Naive thymus-derived CD4-positive, alpha-beta T cell (primary cell): ENCODE results near the gene UBE3D. TPM values are rescaled to one million over a fixed set of nuclear protein-coding genes. Genes with fewer than 3 reads are reported as not detected.
"Not testable (repeated sequence)": the region's sequence is repeated elsewhere in the genome, so short reads cannot be mapped to it uniquely, and the experiment has no call there.

Source experiments
- ATAC-seq: fragments of 150-1000 bp; cut with Tn5 transposase; 2 replicates; pipeline ENCODE4 v1.10.0; 2021; ENCODE audit warnings: mild to moderate bottlenecking, moderate library complexity
- CTCF ChIA-PET: fragments of 350-600 bp; sonication (Branson Sonifier 250); formaldehyde crosslinking; loops from one replicate; lab custom pipeline; 2021; ENCODE audit warnings: antibody characterized with exemption; lab: Charles Lee
- POLR2A ChIA-PET: fragments of 350-600 bp; sonication (Branson Sonifier 250); formaldehyde crosslinking; loops from one replicate; lab custom pipeline; 2021; ENCODE audit warnings: antibody characterized with exemption, inconsistent platforms; lab: Charles Lee
- DNase-seq, 9 donors: peaks; one replicate each; pipeline versions ENCODE4 v3.0.0 to v3.0.0-alpha.2; 2020 to 2022; ENCODE audit warnings: mixed read lengths in 1 of 9
- H3K27ac ChIP-seq: one replicate; pipeline ENCODE4 v1.7.0; 2013; ENCODE audit warnings: mild to moderate bottlenecking, low read depth, low read length, moderate library complexity
- H3K27me3 ChIP-seq, 2 donors: one replicate each; pipeline ENCODE4 v1.7.0; 2013; ENCODE audit warnings: low read length in 2 of 2, mild to moderate bottlenecking in 2 of 2, moderate library complexity in 2 of 2; ENCODE audit not compliant: control insufficient read depth in 2 of 2, insufficient read depth in 2 of 2
- H3K36me3 ChIP-seq, 3 experiments: 1 replicate in 2 of 3; 2 replicates in 1 of 3; pipeline ENCODE4 v1.7.0; 2013; ENCODE audit warnings: low read length in 3 of 3, mild to moderate bottlenecking in 3 of 3, moderate library complexity in 1 of 3; ENCODE audit not compliant: insufficient read depth in 3 of 3, control insufficient read depth in 2 of 3
- H3K4me1 ChIP-seq, 2 donors: one replicate each; pipeline ENCODE4 v1.7.0; 2013; ENCODE audit warnings: low read length in 2 of 2, mild to moderate bottlenecking in 2 of 2, moderate library complexity in 1 of 2; ENCODE audit not compliant: control insufficient read depth in 2 of 2, insufficient read depth in 2 of 2
- H3K4me3 ChIP-seq: 2 replicates; pipeline ENCODE4 v1.7.0; 2013; ENCODE audit warnings: mild to moderate bottlenecking, low read length
- H3K9me3 ChIP-seq, 3 experiments: 1 replicate in 2 of 3; 2 replicates in 1 of 3; pipeline ENCODE4 v1.7.0; 2013; ENCODE audit warnings: low read length in 3 of 3; ENCODE audit not compliant: control insufficient read depth in 2 of 3
- H3K27ac Mint-ChIP-seq, 9 donors: one replicate each; pipeline ENCODE4 v1.8.0; 2020 to 2022; ENCODE audit warnings: mixed read lengths in 9 of 9, mild to moderate bottlenecking in 8 of 9, moderate library complexity in 5 of 9, inconsistent platforms in 2 of 9
- H3K27me3 Mint-ChIP-seq, 5 donors: one replicate each; pipeline ENCODE4 v1.8.0; 2021 to 2022; ENCODE audit warnings: mixed read lengths in 5 of 5, mild to moderate bottlenecking in 1 of 5
- H3K36me3 Mint-ChIP-seq, 5 donors: one replicate each; pipeline ENCODE4 v1.8.0; 2020 to 2022; ENCODE audit warnings: mixed read lengths in 5 of 5, mild to moderate bottlenecking in 3 of 5, inconsistent platforms in 1 of 5
- H3K4me1 Mint-ChIP-seq, 7 donors: one replicate each; pipeline ENCODE4 v1.8.0; 2020 to 2022; ENCODE audit warnings: mixed read lengths in 7 of 7, mild to moderate bottlenecking in 3 of 7, inconsistent platforms in 1 of 7
- H3K4me3 Mint-ChIP-seq, 10 donors: one replicate each; pipeline ENCODE4 v1.8.0; 2020 to 2022; ENCODE audit warnings: mild to moderate bottlenecking in 10 of 10, mixed read lengths in 10 of 10, moderate library complexity in 6 of 10, inconsistent platforms in 2 of 10
- H3K9me3 Mint-ChIP-seq, 11 donors: one replicate each; pipeline ENCODE4 v1.8.0; 2020 to 2022; ENCODE audit warnings: mixed read lengths in 11 of 11, mild to moderate bottlenecking in 4 of 11, inconsistent platforms in 1 of 11, moderate library complexity in 1 of 11
- intact Hi-C, 2 donors: fragments of 100-400 bp; cut with micrococcal nuclease; formaldehyde crosslinking; loops; one replicate each; pipeline ENCODE4 v1.15.1; 2023
- polyA plus RNA-seq, 2 donors: library from polyadenylated mRNA; unstranded; fragments of 300-500 nt; fragmentation: Illumina TruSeq; gene quantifications; one replicate each; pipeline ENCODE4 v1.2.3, GENCODE V29; 2021
- total RNA-seq, 6 experiments: library from RNA in 5 of 6; stranded (reverse) in 5 of 6; gene quantifications; 1 replicate in 5 of 6; 2 replicates in 1 of 6; pipeline ENCODE4 v1.2.3 and lab custom pipeline; 2021 to 2026

The UBE3D gene
- total and polyA plus RNA-seq, 7 experiments from 2014 or later: 5.8 to 9.3 (median 7.4) TPM

DNA sequence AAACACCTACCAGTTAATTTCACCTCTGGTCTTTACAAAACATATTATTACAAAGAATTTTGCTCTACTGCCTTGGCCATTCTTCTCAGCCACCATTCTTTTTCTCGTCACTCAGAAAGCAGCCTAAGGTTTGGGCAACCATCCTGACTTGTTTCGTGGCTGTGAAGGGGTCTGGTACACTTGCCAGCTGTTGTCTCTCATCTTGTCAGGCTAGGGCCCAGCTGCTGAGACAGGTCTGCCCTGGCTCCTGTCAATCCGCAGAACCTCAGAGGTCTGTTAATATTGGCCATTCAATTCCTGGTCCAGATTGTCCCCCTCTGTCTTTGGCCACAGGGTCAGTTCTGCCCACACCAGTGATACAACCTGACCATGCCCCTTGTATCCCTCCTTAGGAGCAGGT is 197.7 kb downstream of the UBE3D start:
- no peak for DNase-seq
- no peak overlapping the region for H3K27ac Mint-ChIP-seq
- H3K4me3 ChIP-seq: no peak overlapping the region
- no peak for ATAC-seq
- no peak overlapping the region for H3K27ac ChIP-seq
- no peaks in the 10 kb centered on the region for H3K36me3 ChIP-seq
- no peak overlapping the region for H3K4me3 Mint-ChIP-seq
- H3K36me3 Mint-ChIP-seq: no peaks in the 10 kb centered on the region
- H3K9me3 Mint-ChIP-seq: peaks cover 0 to 5% (median 2%) of the 10 kb centered on the region in 11 donors
- no peaks in the 10 kb centered on the region for H3K27me3 Mint-ChIP-seq
- no peaks in the 10 kb centered on the region for H3K4me1 ChIP-seq
- intact Hi-C loops: no loop called here
- no peaks in the 10 kb centered on the region for H3K27me3 ChIP-seq
- H3K9me3 ChIP-seq: no peaks in the 10 kb centered on the region
- CTCF ChIA-PET: no interaction called here
- H3K4me1 Mint-ChIP-seq: no peaks in the 10 kb centered on the region
- POLR2A ChIA-PET: no interaction called here

GRCh38 chr6:82866446-82866845 is 199.2 kb downstream of the UBE3D start:
- Histone ChIP-seq H3K27ac (no peak overlapping the region), H3K36me3 (no peaks in the 10 kb centered on the region), H3K4me1 (no peaks in the 10 kb centered on the region), H3K9me3 (no peaks in the 10 kb centered on the region), H3K27me3 (no peaks in the 10 kb centered on the region), H3K4me3 (no peak overlapping the region)
- Mint-ChIP-seq H3K27ac (no peak overlapping the region), H3K36me3 (no peaks in the 10 kb centered on the region), H3K27me3 (no peaks in the 10 kb centered on the region), H3K4me1 (no peaks in the 10 kb centered on the region), H3K4me3 (no peak overlapping the region), H3K9me3 (peaks cover 0 to 5% (median 2%) of the 10 kb centered on the region in 11 donors)
- POLR2A ChIA-PET: no interaction called here
- DNase-seq (no peak), ATAC-seq (no peak)
- CTCF ChIA-PET: no interaction called here
- intact Hi-C loops: no loop called here

- Mint-ChIP-seq H3K27ac (no peak overlapping the region), H3K4me3 (no peak overlapping the region), H3K27me3 (no peaks in the 10 kb centered on the region), H3K4me1 (no peaks in the 10 kb centered on the region), H3K9me3 (peaks cover 0 to 5% (median 2%) of the 10 kb centered on the region in 11 donors), H3K36me3 (no peaks in the 10 kb centered on the region)
- H3K36me3 ChIP-seq: no peaks in the 10 kb centered on the region
- intact Hi-C loops: no loop called here
- no peaks in the 10 kb centered on the region for H3K9me3 ChIP-seq
- H3K4me3 ChIP-seq: no peak overlapping the region
- no peaks in the 10 kb centered on the region for H3K27me3 ChIP-seq
- ATAC-seq (no peak), DNase-seq (no peak)
- H3K27ac ChIP-seq: no peak overlapping the region
- no peaks in the 10 kb centered on the region for H3K4me1 ChIP-seq
- ChIA-PET POLR2A (no interaction called here), CTCF (no interaction called here)
These were observed 200.2 kb downstream of the UBE3D start for GRCh38 chr6:82865461-82865860.

GRCh38 chr6:82863781-82864180 is 201.9 kb downstream of the UBE3D start:
- no peaks in the 10 kb centered on the region for H3K4me1 ChIP-seq
- H3K36me3 ChIP-seq: no peaks in the 10 kb centered on the region
- no peak overlapping the region for H3K27ac Mint-ChIP-seq
- no peaks in the 10 kb centered on the region for H3K4me1 Mint-ChIP-seq
- H3K9me3 Mint-ChIP-seq: peaks cover 0 to 8% (median 2%) of the 10 kb centered on the region in 11 donors
- no peak overlapping the region for H3K4me3 Mint-ChIP-seq
- ChIA-PET CTCF (no interaction called here), POLR2A (no interaction called here)
- intact Hi-C loops: no loop called here
- H3K27me3 ChIP-seq: no peaks in the 10 kb centered on the region
- H3K4me3 ChIP-seq: no peak overlapping the region
- H3K27me3 Mint-ChIP-seq: no peaks in the 10 kb centered on the region
- ATAC-seq (no peak), DNase-seq (no peak)
- H3K9me3 ChIP-seq: no peaks in the 10 kb centered on the region
- H3K27ac ChIP-seq: no peak overlapping the region
- no peaks in the 10 kb centered on the region for H3K36me3 Mint-ChIP-seq

DNA sequence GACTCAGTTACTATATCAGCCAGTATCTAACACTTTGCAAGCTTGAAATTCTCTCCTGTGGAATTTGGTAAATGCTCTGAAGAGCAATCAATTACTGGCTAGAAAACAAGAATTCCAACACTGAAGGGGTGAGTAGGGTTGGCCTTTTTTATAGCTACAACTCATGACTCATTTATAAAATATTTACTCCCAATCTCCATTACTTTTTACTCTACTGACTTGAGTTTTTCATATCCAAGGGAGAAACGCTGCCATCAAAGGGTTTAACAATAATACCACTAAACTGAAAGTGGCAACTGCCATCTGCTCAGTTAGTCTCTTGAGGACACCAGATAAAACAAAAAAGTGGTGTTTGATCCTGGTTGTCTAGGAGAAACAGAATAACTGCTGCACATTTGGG is 203.1 kb downstream of the UBE3D start:
- ChIA-PET POLR2A (no interaction called here), CTCF (no interaction called here)
- Mint-ChIP-seq H3K4me1 (no peaks in the 10 kb centered on the region), H3K9me3 (peaks cover 0 to 8% (median 2%) of the 10 kb centered on the region in 11 donors), H3K36me3 (no peaks in the 10 kb centered on the region), H3K27me3 (no peaks in the 10 kb centered on the region), H3K4me3 (no peak overlapping the region), H3K27ac (no peak overlapping the region)
- no peak for DNase-seq
- no peaks in the 10 kb centered on the region for H3K36me3 ChIP-seq
- no peak for ATAC-seq
- no peaks in the 10 kb centered on the region for H3K9me3 ChIP-seq
- H3K27me3 ChIP-seq: no peaks in the 10 kb centered on the region
- H3K4me3 ChIP-seq: no peak overlapping the region
- H3K4me1 ChIP-seq: no peaks in the 10 kb centered on the region
- intact Hi-C loops: no loop called here
- no peak overlapping the region for H3K27ac ChIP-seq

DNA sequence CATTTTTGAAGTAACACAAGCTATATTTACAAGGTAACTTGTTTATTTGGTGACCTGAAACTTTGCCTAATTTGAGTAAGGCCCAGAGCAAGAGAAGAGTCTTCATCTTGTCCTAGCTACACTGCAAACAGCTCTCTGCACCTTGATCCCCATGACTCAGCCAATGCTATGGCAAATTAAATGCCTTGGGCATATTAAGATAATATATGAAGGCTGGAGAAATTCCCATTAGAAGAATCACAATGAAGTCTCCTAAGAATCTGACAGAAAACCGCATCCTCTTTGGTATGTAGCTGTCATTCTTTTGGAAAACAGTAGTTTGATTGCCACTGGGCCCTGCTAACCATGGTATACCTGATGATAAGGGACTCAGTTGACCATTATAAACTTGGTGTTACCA is 204.5 kb downstream of the UBE3D start:
- DNase-seq: no peak
- no peaks in the 10 kb centered on the region for H3K36me3 ChIP-seq
- Mint-ChIP-seq H3K27ac (no peak overlapping the region), H3K36me3 (no peaks in the 10 kb centered on the region), H3K27me3 (no peaks in the 10 kb centered on the region), H3K4me3 (no peak overlapping the region), H3K9me3 (peaks cover 0 to 8% (median 2%) of the 10 kb centered on the region in 11 donors), H3K4me1 (no peaks in the 10 kb centered on the region)
- H3K4me3 ChIP-seq: no peak overlapping the region
- H3K9me3 ChIP-seq: no peaks in the 10 kb centered on the region
- H3K27me3 ChIP-seq: no peaks in the 10 kb centered on the region
- CTCF ChIA-PET: no interaction called here
- no peak for ATAC-seq
- H3K27ac ChIP-seq: no peak overlapping the region
- POLR2A ChIA-PET: no interaction called here
- intact Hi-C loops: no loop called here
- H3K4me1 ChIP-seq: no peaks in the 10 kb centered on the region

- H3K4me1 ChIP-seq, ATAC-seq, H3K4me3 ChIP-seq, H3K27me3 Mint-ChIP-seq, intact Hi-C loops, H3K36me3 ChIP-seq, H3K9me3 ChIP-seq, H3K4me3 Mint-ChIP-seq, H3K36me3 Mint-ChIP-seq, H3K27ac Mint-ChIP-seq, H3K4me1 Mint-ChIP-seq, H3K27me3 ChIP-seq, CTCF ChIA-PET, H3K27ac ChIP-seq, DNase-seq, POLR2A ChIA-PET: not testable (repeated sequence)
- peaks cover 0 to 29% (median 15%) of the 10 kb centered on the region in 11 donors for H3K9me3 Mint-ChIP-seq
These were observed 209.6 kb downstream of the UBE3D start for GRCh38 chr6:82856077-82856476.
